Natural killer cell (primary cell): Measurements from ENCODE around the gene NRXN3. TPM values are rescaled to one million over a fixed set of nuclear protein-coding genes. Genes with fewer than 3 reads are reported as not detected.

Source experiments
- ATAC-seq, 3 donors: fragments of 150-1000 bp in 2 of 3; fragments of 200-7000 bp in 1 of 3; cut with Tn5 transposase; 1 replicate in 1 of 3; 2 replicates in 2 of 3; pipeline ENCODE4 v1.10.0; 2021; ENCODE audit warnings: mild to moderate bottlenecking in 2 of 3, moderate library complexity in 2 of 3
- DNase-seq, 2 donors: peaks; one replicate each; pipeline versions ENCODE4 v3.0.0 to v3.0.0-alpha.2; 2013 to 2021; ENCODE audit warnings: mixed read lengths in 1 of 2
- H3K27ac ChIP-seq: one replicate; pipeline ENCODE4 v1.5.1; 2013; ENCODE audit warnings: mild to moderate bottlenecking, low read length
- H3K27me3 ChIP-seq: one replicate; pipeline ENCODE4 v1.6.1; 2013; ENCODE audit warnings: low read length; ENCODE audit not compliant: control insufficient read depth, insufficient read depth
- H3K36me3 ChIP-seq: one replicate; pipeline ENCODE4 v1.6.1; 2013; ENCODE audit warnings: low read length; ENCODE audit not compliant: control insufficient read depth, insufficient read depth
- H3K4me1 ChIP-seq: one replicate; pipeline ENCODE4 v1.6.1; 2013; ENCODE audit warnings: low read length; ENCODE audit not compliant: control insufficient read depth, insufficient read depth
- H3K4me3 ChIP-seq: one replicate; pipeline ENCODE4 v1.5.1; 2013; ENCODE audit warnings: low read length
- H3K9me3 ChIP-seq: one replicate; pipeline ENCODE4 v1.6.1; 2013; ENCODE audit warnings: low read length; ENCODE audit not compliant: control insufficient read depth, insufficient read depth
- H3K27ac Mint-ChIP-seq, 2 donors: one replicate each; pipeline ENCODE4 v1.8.0; 2022; ENCODE audit warnings: mild to moderate bottlenecking in 2 of 2, mixed read lengths in 2 of 2, moderate library complexity in 1 of 2
- H3K27me3 Mint-ChIP-seq, 2 donors: one replicate each; pipeline ENCODE4 v1.8.0; 2022; ENCODE audit warnings: low read depth in 2 of 2, mixed read lengths in 2 of 2
- H3K36me3 Mint-ChIP-seq: one replicate; pipeline ENCODE4 v1.8.0; 2022; ENCODE audit warnings: mixed read lengths
- H3K4me1 Mint-ChIP-seq, 2 donors: one replicate each; pipeline ENCODE4 v1.8.0; 2022; ENCODE audit warnings: mixed read lengths in 2 of 2
- H3K4me3 Mint-ChIP-seq: one replicate; pipeline ENCODE4 v1.8.0; 2022; ENCODE audit warnings: mild to moderate bottlenecking, moderate library complexity, mixed read lengths
- H3K9me3 Mint-ChIP-seq, 2 donors: one replicate each; pipeline ENCODE4 v1.8.0; 2022; ENCODE audit warnings: mixed read lengths in 2 of 2
- CTCF ChIP-seq: fragments of 200-600 bp; IDR thresholded peaks from one replicate; pipeline ENCODE4 v1.8.0; 2022; ENCODE audit warnings: antibody characterized with exemption
- WGBS: methylation state at CpG from one replicate; pipeline ENCODE4 v1.1.7; 2013; ENCODE audit warnings: missing lambda C conversion rate; ENCODE audit not compliant: insufficient coverage; 5-methylcytosine and 5-hydroxymethylcytosine counted together
- intact Hi-C: fragments of 100-400 bp; cut with micrococcal nuclease; formaldehyde crosslinking; loops from one replicate; pipeline ENCODE4 v1.14.2; 2022
- total RNA-seq, 4 donors: library from RNA; stranded (reverse); fragments of 120-200 nt in 1 of 4; gene quantifications; one replicate each; pipeline versions ENCODE4 v1.2.3 to v1.2.4, GENCODE V29; 2013 to 2022

The NRXN3 gene
- total RNA-seq, 3 donors from 2014 or later (not counting 1 experiment from before 2014, with no cell fraction given): not detected

- DNase-seq: no peak
- no peak overlapping the region for H3K4me3 Mint-ChIP-seq
- TF ChIP-seq CTCF: no peak
- no peak overlapping the region for H3K27ac Mint-ChIP-seq
- Histone ChIP-seq H3K27me3 (no peaks in the 10 kb centered on the region), H3K4me3 (no peak overlapping the region), H3K27ac (no peak overlapping the region), H3K4me1 (no peaks in the 10 kb centered on the region), H3K9me3 (no peaks in the 10 kb centered on the region), H3K36me3 (no peaks in the 10 kb centered on the region)
- H3K27me3 Mint-ChIP-seq: no peaks in the 10 kb centered on the region
- WGBS: 94% methylated on average over 3 of the region's 4 CpGs
- H3K36me3 Mint-ChIP-seq: no peaks in the 10 kb centered on the region
- H3K9me3 Mint-ChIP-seq: peaks cover 6 to 13% of the 10 kb centered on the region in 2 donors
- no peak for ATAC-seq
- H3K4me1 Mint-ChIP-seq: no peaks in the 10 kb centered on the region
- intact Hi-C loops: no loop called here
Measured at GRCh38 chr14:79051742-79052141, 881.6 kb downstream of the NRXN3 start.

- Histone ChIP-seq H3K4me3 (no peak overlapping the region), H3K9me3 (no peaks in the 10 kb centered on the region), H3K27me3 (no peaks in the 10 kb centered on the region), H3K36me3 (no peaks in the 10 kb centered on the region), H3K4me1 (no peaks in the 10 kb centered on the region), H3K27ac (no peak overlapping the region)
- Mint-ChIP-seq H3K27me3 (no peaks in the 10 kb centered on the region), H3K4me3 (no peak overlapping the region), H3K4me1 (no peaks in the 10 kb centered on the region), H3K36me3 (no peaks in the 10 kb centered on the region), H3K27ac (no peak overlapping the region), H3K9me3 (peaks cover 17 to 19% of the 10 kb centered on the region in 2 donors)
- no peak for DNase-seq
- intact Hi-C loops: no loop called here
- ATAC-seq: no peak
- TF ChIP-seq CTCF: no peak
- WGBS: 80% methylated on average over 1 of the region's 1 CpG
Measured at GRCh38 chr14:79056879-79057278, 886.7 kb downstream of the NRXN3 start.

- no peaks in the 10 kb centered on the region for H3K36me3 ChIP-seq
- H3K27ac ChIP-seq: no peak overlapping the region
- Mint-ChIP-seq H3K36me3 (no peaks in the 10 kb centered on the region), H3K27me3 (no peaks in the 10 kb centered on the region), H3K27ac (no peak overlapping the region), H3K9me3 (peaks cover 17 to 19% of the 10 kb centered on the region in 2 donors), H3K4me1 (no peaks in the 10 kb centered on the region), H3K4me3 (no peak overlapping the region)
- 92% methylated on average over 1 of the region's 2 CpGs for whole genome bisulfite sequencing
- H3K4me1 ChIP-seq: no peaks in the 10 kb centered on the region
- H3K27me3 ChIP-seq: no peaks in the 10 kb centered on the region
- DNase-seq: no peak
- H3K4me3 ChIP-seq: no peak overlapping the region
- TF ChIP-seq CTCF: no peak
- ATAC-seq: no peak
- intact Hi-C loops: no loop called here
- H3K9me3 ChIP-seq: no peaks in the 10 kb centered on the region
Measured at GRCh38 chr14:79057333-79057732, 887.2 kb downstream of the NRXN3 start.

GRCh38 chr14:79062226-79062625 lies 892.1 kb downstream of the NRXN3 start:
- Mint-ChIP-seq H3K27me3 (no peaks in the 10 kb centered on the region), H3K27ac (no peak overlapping the region), H3K9me3 (peaks cover 12 to 13% of the 10 kb centered on the region in 2 donors), H3K4me3 (no peak overlapping the region), H3K4me1 (no peaks in the 10 kb centered on the region), H3K36me3 (no peaks in the 10 kb centered on the region)
- no peak for ATAC-seq
- no peak overlapping the region for H3K4me3 ChIP-seq
- DNase-seq: no peak
- WGBS: 89% methylated on average over 1 of the region's 3 CpGs
- H3K4me1 ChIP-seq: no peaks in the 10 kb centered on the region
- intact Hi-C loops: no loop called here
- no peaks in the 10 kb centered on the region for H3K36me3 ChIP-seq
- no peaks in the 10 kb centered on the region for H3K9me3 ChIP-seq
- TF ChIP-seq CTCF: no peak
- no peak overlapping the region for H3K27ac ChIP-seq
- no peaks in the 10 kb centered on the region for H3K27me3 ChIP-seq
